AG09319 (cell line): Measurements from ENCODE around the gene HDAC8.

ENCODE experiments used
- DNase-seq: peaks from one replicate; pipeline ENCODE4 v3.0.0-alpha.2; 2010; ENCODE audit warnings: low read depth; ENCODE audit errors: extremely low read depth
- CTCF ChIP-seq: IDR thresholded peaks from 2 replicates; pipeline ENCODE4 v1.5.1; 2011; ENCODE audit warnings: low read depth, mild to moderate bottlenecking, inconsistent platforms, low read length, moderate library complexity

The HDAC8 gene

GRCh38 chrX:72470532-72471223, 102.0 kb downstream of the HDAC8 start:
- no peak for DNase-seq
- no peak for TF ChIP-seq CTCF

- TF ChIP-seq CTCF = no peak
- no peak for DNase-seq
These were observed 102.5 kb downstream of the HDAC8 start for GRCh38 chrX:72470117-72470516.

DNA sequence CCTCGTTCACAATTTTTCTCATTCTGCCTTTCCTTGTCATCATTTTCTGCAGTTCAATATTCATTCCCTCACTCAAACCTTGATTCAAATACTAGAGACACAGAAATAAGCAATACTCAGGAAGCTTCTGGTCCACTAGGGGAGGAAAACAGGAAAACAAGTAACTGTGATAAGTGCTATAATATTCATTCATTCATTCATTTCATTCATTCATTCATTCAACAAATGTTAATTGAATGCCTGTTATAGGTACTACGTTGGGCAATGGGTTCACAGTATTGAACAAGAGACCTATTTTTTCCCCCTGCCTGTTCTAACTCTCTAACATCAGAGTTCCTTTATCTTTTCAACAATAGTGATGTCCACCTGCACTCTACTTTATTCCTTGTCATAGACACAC, 104.0 kb downstream of the HDAC8 start:
- no peak for TF ChIP-seq CTCF
- no peak for DNase-seq

GRCh38 chrX:72467135-72467534, 105.5 kb downstream of the HDAC8 start:
- DNase-seq = no peak
- no peak for TF ChIP-seq CTCF

DNA sequence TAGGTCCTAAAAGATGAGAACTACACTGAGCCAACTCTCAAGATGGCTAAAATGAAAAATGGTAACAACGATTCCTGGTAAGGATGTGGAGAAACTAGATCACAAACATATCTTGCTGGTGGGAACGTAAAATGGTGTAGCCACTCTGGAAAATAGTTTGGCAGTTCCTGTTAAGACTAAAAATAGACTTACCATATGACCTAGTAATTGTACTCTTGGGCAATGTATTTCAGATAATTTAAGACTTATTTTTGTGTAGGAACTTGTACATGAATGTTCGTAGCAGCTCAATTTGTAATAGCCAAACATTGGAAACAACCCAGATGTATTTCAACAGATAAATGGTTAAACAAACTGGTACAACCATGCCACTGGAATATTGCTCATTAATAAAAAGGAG, 106.2 kb downstream of the HDAC8 start:
- TF ChIP-seq CTCF = no peak
- no peak for DNase-seq

GRCh38 chrX:72465889-72466288, 106.8 kb downstream of the HDAC8 start:
- no peak for TF ChIP-seq CTCF
- DNase-seq = no peak

DNA sequence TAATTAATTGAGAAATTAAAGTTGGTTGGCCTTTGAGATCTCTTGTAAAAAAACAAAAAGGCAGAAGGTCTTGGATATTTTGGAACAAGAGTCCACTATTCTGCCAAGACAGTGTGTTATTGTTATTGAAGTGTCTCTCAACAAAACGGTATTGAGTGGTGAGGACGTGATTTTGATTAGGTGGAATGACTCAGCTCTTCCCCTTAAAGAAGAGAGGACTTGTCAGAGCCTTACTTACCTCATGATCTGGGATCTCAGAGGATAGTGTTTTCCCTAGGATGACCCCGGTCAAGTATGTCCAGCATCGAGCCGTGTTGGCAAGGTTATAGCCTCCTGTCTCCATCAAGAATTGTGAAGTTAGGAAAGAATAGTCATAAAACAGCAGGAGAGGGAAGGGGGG, 110.9 kb downstream of the HDAC8 start:
- DNase-seq = no peak
- no peak for TF ChIP-seq CTCF
